SU-DHL-6 (cell line): ENCODE data around the gene SREBF2.

Experiments used
- H2AFZ ChIP-seq: fragments of 200-600 bp; sonication (generic); 2 replicates; pipeline ENCODE4 v1.6.1; 2014; ENCODE audit warnings: low read depth, mild to moderate bottlenecking, moderate library complexity, mixed read lengths, antibody characterized with exemption, low read length; ENCODE audit not compliant: severe bottlenecking
- H3F3A ChIP-seq: fragments of 200-600 bp; shearing (Covaris generic); 2 replicates; pipeline ENCODE4 v1.6.0; 2016; ENCODE audit warnings: antibody characterized with exemption, mild to moderate bottlenecking; ENCODE audit not compliant: insufficient read depth
- H3K27ac ChIP-seq: fragments of 200-600 bp; sonication (generic); 2 replicates; pipeline ENCODE4 v1.5.1; 2016; ENCODE audit warnings: low read depth, mild to moderate bottlenecking, low read length, moderate library complexity, mixed read lengths
- H3K27me3 ChIP-seq: fragments of 200-600 bp; sonication (generic), shearing (Covaris generic); 2 replicates; pipeline ENCODE4 v1.6.0; 2014; ENCODE audit warnings: mild to moderate bottlenecking, low read length
- H3K36me3 ChIP-seq: fragments of 200-600 bp; sonication (generic); 2 replicates; pipeline ENCODE4 v1.6.1; 2014; ENCODE audit warnings: mild to moderate bottlenecking, low read length, mixed read lengths
- H3K4me2 ChIP-seq: fragments of 300-600, 200-600 bp; shearing (Covaris generic), sonication (generic); 2 replicates; pipeline ENCODE4 v1.6.0; 2014; ENCODE audit warnings: low read length, low read depth, mild to moderate bottlenecking; ENCODE audit not compliant: poor library complexity, severe bottlenecking
- H3K4me3 ChIP-seq: fragments of 200-600 bp; sonication (generic); 2 replicates; pipeline ENCODE4 v1.5.1; 2014; ENCODE audit warnings: antibody characterized with exemption, low read length, mild to moderate bottlenecking, mixed read lengths; ENCODE audit not compliant: insufficient read depth, poor library complexity, severe bottlenecking
- H3K79me2 ChIP-seq: fragments of 200-600 bp; sonication (generic); 2 replicates; pipeline ENCODE4 v1.6.1; 2014; ENCODE audit warnings: mild to moderate bottlenecking, low read length, moderate library complexity; ENCODE audit not compliant: insufficient read depth
- H3K9ac ChIP-seq: fragments of 200-600 bp; sonication (generic); 2 replicates; pipeline ENCODE4 v1.7.0; 2014; ENCODE audit warnings: mild to moderate bottlenecking, low read length
- H3K9me2 ChIP-seq: fragments of 200-600 bp; sonication (generic); replicated peaks from 2 replicates; pipeline ENCODE4 v1.6.1; 2014; ENCODE audit warnings: low read length; ENCODE audit not compliant: insufficient read depth
- H3K9me3 ChIP-seq: fragments of 200-600 bp; sonication (generic); 2 replicates; pipeline ENCODE4 v1.6.1; 2014; ENCODE audit warnings: low read length, mixed read lengths; ENCODE audit not compliant: insufficient read depth
- H4K20me1 ChIP-seq: fragments of 200-600 bp; sonication (generic); 2 replicates; pipeline ENCODE4 v1.6.1; 2014; ENCODE audit warnings: low read depth, mild to moderate bottlenecking, antibody characterized with exemption, low read length, moderate library complexity, mixed read lengths
- EZH2phosphoT487 ChIP-seq: fragments of 200-600 bp; sonication (generic), shearing (Covaris generic); conservative IDR thresholded peaks from 2 replicates; pipeline ENCODE4 v1.6.1; 2018; ENCODE audit warnings: mild to moderate bottlenecking, antibody characterized with exemption, low read length, moderate library complexity, mixed read lengths
- TF ChIP-seq, protein P1 (sequence below): fragments of 200-600 bp; sonication (generic); IDR thresholded peaks from one replicate; pipeline ENCODE4 v1.5.1; 2017; ENCODE audit warnings: antibody characterized with exemption, mild to moderate bottlenecking, low read length, moderate library complexity; ENCODE audit not compliant: insufficient read depth, poor library complexity, severe bottlenecking

The SREBF2 gene

GRCh38 chr22:41832553-41833368, at the start of gene SREBF2:
TSS of gene SREBF2 (plus strand) at chr22:41833105. CDS start at chr22:41833271, 166 bp downstream.
- TF ChIP-seq, protein P1, sequence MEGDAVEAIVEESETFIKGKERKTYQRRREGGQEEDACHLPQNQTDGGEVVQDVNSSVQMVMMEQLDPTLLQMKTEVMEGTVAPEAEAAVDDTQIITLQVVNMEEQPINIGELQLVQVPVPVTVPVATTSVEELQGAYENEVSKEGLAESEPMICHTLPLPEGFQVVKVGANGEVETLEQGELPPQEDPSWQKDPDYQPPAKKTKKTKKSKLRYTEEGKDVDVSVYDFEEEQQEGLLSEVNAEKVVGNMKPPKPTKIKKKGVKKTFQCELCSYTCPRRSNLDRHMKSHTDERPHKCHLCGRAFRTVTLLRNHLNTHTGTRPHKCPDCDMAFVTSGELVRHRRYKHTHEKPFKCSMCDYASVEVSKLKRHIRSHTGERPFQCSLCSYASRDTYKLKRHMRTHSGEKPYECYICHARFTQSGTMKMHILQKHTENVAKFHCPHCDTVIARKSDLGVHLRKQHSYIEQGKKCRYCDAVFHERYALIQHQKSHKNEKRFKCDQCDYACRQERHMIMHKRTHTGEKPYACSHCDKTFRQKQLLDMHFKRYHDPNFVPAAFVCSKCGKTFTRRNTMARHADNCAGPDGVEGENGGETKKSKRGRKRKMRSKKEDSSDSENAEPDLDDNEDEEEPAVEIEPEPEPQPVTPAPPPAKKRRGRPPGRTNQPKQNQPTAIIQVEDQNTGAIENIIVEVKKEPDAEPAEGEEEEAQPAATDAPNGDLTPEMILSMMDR, result no peak
- no peak for TF ChIP-seq EZH2phosphoT487
- Histone ChIP-seq H2AFZ (no peak within 1 kb of the TSS), H3K4me2 (peak within 1 kb of the TSS; percentile 77), H3K9me2 (no peaks in the 10 kb centered on the region), H3F3A (peaks cover 23% of the 10 kb centered on the region), H4K20me1 (no peaks in the 10 kb centered on the region), H3K9me3 (0 out of 2 replicates have a peak, but pooled peaks cover 4% of the 10 kb centered on the region), H3K27me3 (no peaks in the 10 kb centered on the region), H3K79me2 (peaks cover 46% of the 10 kb centered on the region), H3K36me3 (peaks cover 22% of the 10 kb centered on the region), H3K9ac (peak within 1 kb of the TSS; percentile 94), H3K4me3 (peak within 1 kb of the TSS; percentile 76), H3K27ac (peak within 1 kb of the TSS; percentile 90)

GRCh38 chr22:41787331-41787730, 45.6 kb upstream of the SREBF2 start:
- H3K9ac ChIP-seq, result no peak overlapping the region
- H3K79me2 ChIP-seq, result no peaks in the 10 kb centered on the region
- TF ChIP-seq EZH2phosphoT487, result no peak
- TF ChIP-seq, protein P1, result no peak
- H4K20me1 ChIP-seq, result no peaks in the 10 kb centered on the region
- no peak overlapping the region for H3K27ac ChIP-seq
- no peaks in the 10 kb centered on the region for H3K9me3 ChIP-seq
- H2AFZ ChIP-seq, result no peak overlapping the region
- no peak overlapping the region for H3K4me2 ChIP-seq
- no peak overlapping the region for H3K4me3 ChIP-seq
- no peaks in the 10 kb centered on the region for H3K36me3 ChIP-seq
- H3K9me2 ChIP-seq, result no peaks in the 10 kb centered on the region
- no peaks in the 10 kb centered on the region for H3K27me3 ChIP-seq
- no peaks in the 10 kb centered on the region for H3F3A ChIP-seq

DNA sequence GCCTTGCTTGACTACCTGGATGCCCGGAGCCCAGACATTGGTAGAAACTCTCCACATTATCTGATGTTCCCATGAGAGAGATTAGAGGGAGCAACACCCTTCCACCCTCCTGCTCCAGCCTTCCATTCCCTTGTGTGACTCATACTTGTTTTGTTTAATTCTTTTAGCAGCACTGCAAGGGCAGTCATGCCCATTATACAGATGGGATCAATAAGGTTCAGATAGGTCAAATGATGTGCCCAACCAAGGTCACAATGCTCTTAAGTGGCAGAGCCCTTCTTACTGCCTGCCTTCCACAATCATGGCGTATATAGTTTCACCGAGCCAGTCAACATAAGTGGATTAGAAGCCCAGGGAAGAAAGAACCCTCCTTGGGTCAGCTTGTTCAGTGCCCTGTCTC, 39.0 kb upstream of the SREBF2 start:
- no peaks in the 10 kb centered on the region for H3K79me2 ChIP-seq
- H3K9me2 ChIP-seq, result no peaks in the 10 kb centered on the region
- no peak overlapping the region for H2AFZ ChIP-seq
- H3K27ac ChIP-seq, result no peak overlapping the region
- H3K9me3 ChIP-seq, result no peaks in the 10 kb centered on the region
- no peak for TF ChIP-seq EZH2phosphoT487
- TF ChIP-seq, protein P1, result no peak
- no peak overlapping the region for H3K4me3 ChIP-seq
- H3K27me3 ChIP-seq, result no peaks in the 10 kb centered on the region
- H3K9ac ChIP-seq, result no peak overlapping the region
- no peaks in the 10 kb centered on the region for H4K20me1 ChIP-seq
- no peaks in the 10 kb centered on the region for H3F3A ChIP-seq
- H3K36me3 ChIP-seq, result no peaks in the 10 kb centered on the region
- no peak overlapping the region for H3K4me2 ChIP-seq
